Astrocyte (in vitro differentiated cells and primary cell): ENCODE data around the gene CLDN6. TPM values are rescaled to one million over a fixed set of nuclear protein-coding genes. Genes with fewer than 3 reads are reported as not detected.

ENCODE experiments used
- DNase-seq: peaks from one replicate; pipeline ENCODE4 v3.0.0-alpha.2; 2010; ENCODE audit warnings: low read depth
- FAIRE-seq: peaks from 2 replicates; lab custom pipeline; 2011; peaks lifted over from hg19 to GRCh38; lab: Jason Lieb, UNC
- H2AFZ ChIP-seq: 2 replicates; pipeline ENCODE4 v1.6.0; 2012; ENCODE audit warnings: low read depth, low read length, inconsistent platforms
- H3K27ac ChIP-seq: 2 replicates; pipeline ENCODE4 v1.5.1; 2011; ENCODE audit warnings: low read depth, low read length, inconsistent platforms
- H3K27me3 ChIP-seq: 2 replicates; pipeline ENCODE4 v1.6.0; 2011; ENCODE audit warnings: low read length, inconsistent platforms; ENCODE audit not compliant: insufficient read depth
- H3K36me3 ChIP-seq: 2 replicates; pipeline ENCODE4 v1.5.1; 2011; ENCODE audit warnings: low read length, inconsistent platforms; ENCODE audit not compliant: insufficient read depth
- H3K4me1 ChIP-seq: 2 replicates; pipeline ENCODE4 v1.5.1; 2011; ENCODE audit warnings: low read length, inconsistent platforms; ENCODE audit not compliant: insufficient read depth
- H3K4me2 ChIP-seq: 2 replicates; pipeline ENCODE4 v1.6.0; 2012; ENCODE audit warnings: low read length, inconsistent platforms
- H3K4me3 ChIP-seq: 2 replicates; pipeline ENCODE4 v1.5.1; 2011; ENCODE audit warnings: low read depth, mild to moderate bottlenecking, low read length, inconsistent platforms; ENCODE audit not compliant: insufficient read depth
- H3K79me2 ChIP-seq: 2 replicates; pipeline ENCODE4 v1.6.0; 2012; ENCODE audit warnings: mild to moderate bottlenecking, low read length, inconsistent platforms; ENCODE audit not compliant: insufficient read depth
- H3K9ac ChIP-seq: 2 replicates; pipeline ENCODE4 v1.6.0; 2012; ENCODE audit warnings: mild to moderate bottlenecking, low read length, inconsistent platforms
- H3K9me3 ChIP-seq: 2 replicates; pipeline ENCODE4 v1.5.1; 2012; ENCODE audit warnings: low read depth, mild to moderate bottlenecking, low read length, inconsistent platforms; ENCODE audit not compliant: insufficient read depth
- H4K20me1 ChIP-seq: 2 replicates; pipeline ENCODE4 v1.6.0; 2012; ENCODE audit warnings: low read length, inconsistent platforms; ENCODE audit not compliant: insufficient read depth
- H3K27ac Mint-ChIP-seq: one replicate; pipeline ENCODE4 v1.8.0; 2021; ENCODE audit warnings: mild to moderate bottlenecking, mixed read lengths; ENCODE audit not compliant: unreplicated experiment
- H3K27me3 Mint-ChIP-seq: one replicate; pipeline ENCODE4 v1.8.0; 2021; ENCODE audit warnings: low read depth, mixed read lengths; ENCODE audit not compliant: unreplicated experiment
- H3K36me3 Mint-ChIP-seq: one replicate; pipeline ENCODE4 v1.8.0; 2021; ENCODE audit warnings: low read depth, mixed read lengths; ENCODE audit not compliant: unreplicated experiment
- H3K4me1 Mint-ChIP-seq: one replicate; pipeline ENCODE4 v1.8.0; 2021; ENCODE audit warnings: low read depth, mixed read lengths; ENCODE audit not compliant: unreplicated experiment
- H3K4me3 Mint-ChIP-seq: one replicate; pipeline ENCODE4 v1.8.0; 2021; ENCODE audit warnings: mild to moderate bottlenecking, moderate library complexity, mixed read lengths; ENCODE audit not compliant: unreplicated experiment
- H3K9me3 Mint-ChIP-seq: one replicate; pipeline ENCODE4 v1.8.0; 2021; ENCODE audit warnings: mild to moderate bottlenecking, mixed read lengths; ENCODE audit not compliant: unreplicated experiment
- EZH2 ChIP-seq: IDR thresholded peaks from 2 replicates; pipeline ENCODE4 v1.6.1; 2012; ENCODE audit warnings: mild to moderate bottlenecking, low read length, inconsistent platforms; ENCODE audit not compliant: insufficient read depth
- total RNA-seq: library from RNA; stranded (reverse); gene quantifications from 2 replicates; pipeline ENCODE4 v1.2.1, GENCODE V29; 2021
- TF ChIP-seq, protein P1 (sequence below): IDR thresholded peaks from 2 replicates; pipeline ENCODE4 v1.5.1; 2011; ENCODE audit warnings: low read depth, mild to moderate bottlenecking, inconsistent platforms, low read length, moderate library complexity; ENCODE audit not compliant: insufficient read depth

CLDN6 gene
- total RNA-seq, 1 donor from 2014 or later, result 584 TPM

GRCh38 chr16:3045758-3046640 lies 28.0 kb upstream of the CLDN6 start, which contains the start of gene MMP25:
Gene MMP25 (plus strand): TSS chr16:3046561. CDS start chr16:3046918, 357 bp downstream.
- no peaks in the 10 kb centered on the region for H3K4me1 Mint-ChIP-seq
- Histone ChIP-seq H3K27ac (no peak within 1 kb of the TSS), H3K36me3 (no peaks in the 10 kb centered on the region), H3K79me2 (no peaks in the 10 kb centered on the region), H2AFZ (peak within 1 kb of the TSS; percentile 79), H3K9me3 (no peaks in the 10 kb centered on the region), H3K4me3 (peak within 1 kb of the TSS; percentile 48), H4K20me1 (no peaks in the 10 kb centered on the region), H3K27me3 (peaks cover 20% of the 10 kb centered on the region), H3K4me2 (peak within 1 kb of the TSS; percentile 84), H3K4me1 (peaks cover 8% of the 10 kb centered on the region), H3K9ac (peak within 1 kb of the TSS; percentile 46)
- FAIRE-seq, result no peak
- H3K27me3 Mint-ChIP-seq, result peaks cover 34% of the 10 kb centered on the region
- DNase-seq, result no peak
- TF ChIP-seq, protein P1, sequence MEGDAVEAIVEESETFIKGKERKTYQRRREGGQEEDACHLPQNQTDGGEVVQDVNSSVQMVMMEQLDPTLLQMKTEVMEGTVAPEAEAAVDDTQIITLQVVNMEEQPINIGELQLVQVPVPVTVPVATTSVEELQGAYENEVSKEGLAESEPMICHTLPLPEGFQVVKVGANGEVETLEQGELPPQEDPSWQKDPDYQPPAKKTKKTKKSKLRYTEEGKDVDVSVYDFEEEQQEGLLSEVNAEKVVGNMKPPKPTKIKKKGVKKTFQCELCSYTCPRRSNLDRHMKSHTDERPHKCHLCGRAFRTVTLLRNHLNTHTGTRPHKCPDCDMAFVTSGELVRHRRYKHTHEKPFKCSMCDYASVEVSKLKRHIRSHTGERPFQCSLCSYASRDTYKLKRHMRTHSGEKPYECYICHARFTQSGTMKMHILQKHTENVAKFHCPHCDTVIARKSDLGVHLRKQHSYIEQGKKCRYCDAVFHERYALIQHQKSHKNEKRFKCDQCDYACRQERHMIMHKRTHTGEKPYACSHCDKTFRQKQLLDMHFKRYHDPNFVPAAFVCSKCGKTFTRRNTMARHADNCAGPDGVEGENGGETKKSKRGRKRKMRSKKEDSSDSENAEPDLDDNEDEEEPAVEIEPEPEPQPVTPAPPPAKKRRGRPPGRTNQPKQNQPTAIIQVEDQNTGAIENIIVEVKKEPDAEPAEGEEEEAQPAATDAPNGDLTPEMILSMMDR, result no peak
- TF ChIP-seq EZH2, result peak; percentile 31
- no peaks in the 10 kb centered on the region for H3K9me3 Mint-ChIP-seq
- H3K4me3 Mint-ChIP-seq, result peak within 1 kb of the TSS; percentile 82
- H3K27ac Mint-ChIP-seq, result no peak within 1 kb of the TSS
- H3K36me3 Mint-ChIP-seq, result no peaks in the 10 kb centered on the region

DNA sequence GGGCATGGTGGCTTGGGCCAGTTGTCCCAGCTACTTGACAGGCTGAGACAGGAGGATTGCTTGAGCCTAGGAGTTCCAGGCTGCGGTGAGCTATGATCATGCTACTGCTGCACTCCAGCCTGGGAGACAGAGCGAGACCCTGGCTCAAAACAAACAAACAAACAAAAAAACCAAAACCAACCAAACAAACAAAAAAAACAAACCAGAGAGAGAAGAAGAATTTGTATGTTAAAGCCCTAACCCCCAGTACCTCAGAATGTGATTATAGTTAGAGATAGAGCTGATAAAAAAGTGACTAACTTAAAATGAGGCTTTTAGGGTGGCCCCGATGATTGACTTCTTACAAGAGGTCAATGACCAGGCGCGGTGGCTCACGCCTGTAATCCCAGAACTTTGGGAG lies 26.7 kb upstream of the CLDN6 start:
- Histone ChIP-seq H3K4me1 (peaks cover 8% of the 10 kb centered on the region), H3K9me3 (no peaks in the 10 kb centered on the region), H2AFZ (no peak overlapping the region), H3K9ac (no peak overlapping the region), H3K4me2 (no peak overlapping the region), H4K20me1 (no peaks in the 10 kb centered on the region), H3K27me3 (peaks cover 21% of the 10 kb centered on the region), H3K79me2 (no peaks in the 10 kb centered on the region), H3K36me3 (no peaks in the 10 kb centered on the region), H3K27ac (no peak overlapping the region), H3K4me3 (no peak overlapping the region)
- Mint-ChIP-seq H3K36me3 (no peaks in the 10 kb centered on the region), H3K4me1 (no peaks in the 10 kb centered on the region), H3K9me3 (no peaks in the 10 kb centered on the region), H3K4me3 (peak overlapping the region; percentile 82), H3K27me3 (peaks cover 33% of the 10 kb centered on the region), H3K27ac (no peak overlapping the region)
- FAIRE-seq (no peak), DNase-seq (no peak)
- TF ChIP-seq EZH2, result peak; percentile 61
- TF ChIP-seq, protein P1, result no peak

GRCh38 chr16:3042376-3042775 lies 24.4 kb upstream of the CLDN6 start:
- peaks cover 35% of the 10 kb centered on the region for H3K27me3 Mint-ChIP-seq
- H3K4me1 Mint-ChIP-seq, result no peaks in the 10 kb centered on the region
- Histone ChIP-seq H3K4me2 (no peak overlapping the region), H3K4me1 (peaks cover 8% of the 10 kb centered on the region), H3K36me3 (no peaks in the 10 kb centered on the region), H3K9me3 (no peaks in the 10 kb centered on the region), H2AFZ (no peak overlapping the region), H3K27me3 (peaks cover 32% of the 10 kb centered on the region), H4K20me1 (no peaks in the 10 kb centered on the region), H3K27ac (no peak overlapping the region), H3K79me2 (no peaks in the 10 kb centered on the region), H3K9ac (no peak overlapping the region), H3K4me3 (no peak overlapping the region)
- H3K36me3 Mint-ChIP-seq, result no peaks in the 10 kb centered on the region
- no peak overlapping the region for H3K4me3 Mint-ChIP-seq
- no peak for FAIRE-seq
- H3K27ac Mint-ChIP-seq, result no peak overlapping the region
- no peak for TF ChIP-seq EZH2
- TF ChIP-seq, protein P1, result no peak
- H3K9me3 Mint-ChIP-seq, result no peaks in the 10 kb centered on the region
- DNase-seq, result no peak
